IPS-18c (cell line): ENCODE measurements around the gene TPCN2.

Source experiments
- H3K4me3 ChIP-seq: 2 replicates; pipeline ENCODE4 v1.7.0; 2013; ENCODE audit warnings: low read depth, mild to moderate bottlenecking, low read length, moderate library complexity; ENCODE audit not compliant: insufficient read depth
- H3K9me3 ChIP-seq: one replicate; pipeline ENCODE4 v1.6.1; 2013; ENCODE audit warnings: mild to moderate bottlenecking, low read length, moderate library complexity; ENCODE audit not compliant: control insufficient read depth, insufficient read depth

Gene TPCN2

GRCh38 chr11:69154211-69154913, 105.6 kb downstream of the TPCN2 start:
- no peak overlapping the region for H3K4me3 ChIP-seq
- no peaks in the 10 kb centered on the region for H3K9me3 ChIP-seq

DNA sequence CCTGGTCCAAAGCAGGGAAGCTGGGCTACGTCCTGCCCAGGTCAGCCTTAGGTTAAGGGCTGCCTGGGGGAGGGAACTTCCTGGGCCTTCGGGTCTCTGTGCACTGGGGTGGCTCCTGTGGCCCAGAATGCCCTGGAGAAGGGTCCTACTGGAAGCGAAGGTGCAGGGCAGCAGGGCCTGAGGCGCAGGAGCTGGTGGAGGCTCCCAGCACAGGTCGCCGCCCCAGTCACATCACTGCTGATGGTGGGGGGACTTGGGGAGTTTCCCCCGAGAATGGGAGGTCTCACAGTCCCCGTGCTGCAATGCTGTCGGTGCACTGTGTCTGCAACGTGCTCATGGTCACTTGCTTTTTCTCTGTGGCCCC, 106.2 kb downstream of the TPCN2 start:
- no peaks in the 10 kb centered on the region for H3K9me3 ChIP-seq
- no peak overlapping the region for H3K4me3 ChIP-seq

GRCh38 chr11:69155302-69156234, 106.8 kb downstream of the TPCN2 start, which contains the start of gene SMIM38:
SMIM38 (plus strand) TSS chr11:69155935; CDS start chr11:69157847, 1,912 bp downstream.
- H3K9me3 ChIP-seq = no peaks in the 10 kb centered on the region
- no peak within 1 kb of the TSS for H3K4me3 ChIP-seq

DNA sequence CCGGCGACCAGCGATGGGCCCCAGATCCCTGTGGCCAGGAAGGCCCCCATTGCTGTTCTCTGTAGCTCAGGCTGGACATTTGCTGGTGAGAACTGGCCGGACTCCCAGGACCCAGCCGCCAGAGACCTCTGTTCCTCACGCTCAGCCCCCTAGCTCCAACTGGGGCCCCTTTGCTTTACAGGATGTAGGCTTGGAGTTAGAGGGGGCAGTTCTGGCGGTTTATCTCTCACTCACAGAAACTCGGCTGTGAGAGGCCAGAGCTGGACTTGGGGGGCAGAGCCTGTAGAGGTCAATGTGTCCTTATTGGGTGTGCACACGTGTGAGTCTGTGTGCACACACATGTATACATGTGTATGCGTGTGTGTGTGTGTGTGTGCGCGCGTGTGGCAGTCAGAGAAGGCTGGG, 107.5 kb downstream of the TPCN2 start:
- Histone ChIP-seq H3K4me3 (no peak overlapping the region), H3K9me3 (no peaks in the 10 kb centered on the region)

DNA sequence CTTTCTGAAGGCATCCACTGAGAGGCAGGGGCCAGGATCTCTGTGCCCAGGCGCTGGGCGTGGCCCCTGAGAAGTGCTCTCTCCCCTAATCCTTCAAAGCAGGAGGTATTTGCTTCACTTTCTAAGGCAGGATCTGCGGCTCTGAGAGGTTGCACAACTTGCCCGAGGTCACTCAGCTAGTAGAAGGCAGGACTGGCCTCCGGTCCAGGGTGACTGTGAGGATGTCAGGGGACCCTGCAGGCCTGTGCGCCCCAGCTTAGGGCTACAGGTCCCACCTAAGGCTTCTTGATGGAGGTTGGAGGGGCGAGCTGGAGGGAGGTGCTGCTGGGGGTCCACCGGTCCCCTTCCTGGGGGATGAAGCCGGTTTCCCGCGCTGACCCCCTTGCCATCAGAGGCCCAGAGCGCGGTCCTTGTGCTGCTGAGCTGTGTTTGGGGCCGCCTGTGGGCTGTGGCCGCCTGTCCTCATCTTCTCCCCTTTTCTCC, 108.0 kb downstream of the TPCN2 start:
- no peak overlapping the region for H3K4me3 ChIP-seq

GRCh38 chr11:69157156-69157821, 108.6 kb downstream of the TPCN2 start:
- Histone ChIP-seq H3K9me3 (no peaks in the 10 kb centered on the region), H3K4me3 (no peak overlapping the region)

More for the DNA sequence above, 108.0 kb downstream of the TPCN2 start:
- no peaks in the 10 kb centered on the region for H3K9me3 ChIP-seq

DNA sequence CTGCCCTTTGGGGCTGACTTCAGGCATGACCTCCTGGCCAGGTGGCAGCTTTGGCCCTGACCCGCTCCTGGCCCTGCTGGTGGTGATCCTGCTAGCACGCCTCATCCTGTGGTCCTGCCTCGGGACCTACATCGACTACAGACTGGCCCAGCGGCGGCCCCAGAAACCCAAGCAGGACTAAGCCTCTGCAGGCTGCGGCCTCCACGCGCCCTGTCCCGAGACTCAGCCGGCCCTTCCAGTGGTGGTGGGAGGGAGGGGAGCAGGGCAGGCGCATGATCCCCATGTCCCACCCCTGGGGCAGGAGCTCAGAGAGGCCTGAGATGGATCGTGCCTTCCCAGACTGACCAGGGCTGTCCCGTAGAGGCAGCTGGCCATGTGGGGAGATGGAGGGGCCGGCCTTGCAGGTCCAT, 109.1 kb downstream of the TPCN2 start:
- Histone ChIP-seq H3K9me3 (no peaks in the 10 kb centered on the region), H3K4me3 (no peak overlapping the region)

- Histone ChIP-seq H3K4me3 (no peak overlapping the region), H3K9me3 (no peaks in the 10 kb centered on the region)
These were observed 109.8 kb downstream of the TPCN2 start for GRCh38 chr11:69158301-69159149.

DNA sequence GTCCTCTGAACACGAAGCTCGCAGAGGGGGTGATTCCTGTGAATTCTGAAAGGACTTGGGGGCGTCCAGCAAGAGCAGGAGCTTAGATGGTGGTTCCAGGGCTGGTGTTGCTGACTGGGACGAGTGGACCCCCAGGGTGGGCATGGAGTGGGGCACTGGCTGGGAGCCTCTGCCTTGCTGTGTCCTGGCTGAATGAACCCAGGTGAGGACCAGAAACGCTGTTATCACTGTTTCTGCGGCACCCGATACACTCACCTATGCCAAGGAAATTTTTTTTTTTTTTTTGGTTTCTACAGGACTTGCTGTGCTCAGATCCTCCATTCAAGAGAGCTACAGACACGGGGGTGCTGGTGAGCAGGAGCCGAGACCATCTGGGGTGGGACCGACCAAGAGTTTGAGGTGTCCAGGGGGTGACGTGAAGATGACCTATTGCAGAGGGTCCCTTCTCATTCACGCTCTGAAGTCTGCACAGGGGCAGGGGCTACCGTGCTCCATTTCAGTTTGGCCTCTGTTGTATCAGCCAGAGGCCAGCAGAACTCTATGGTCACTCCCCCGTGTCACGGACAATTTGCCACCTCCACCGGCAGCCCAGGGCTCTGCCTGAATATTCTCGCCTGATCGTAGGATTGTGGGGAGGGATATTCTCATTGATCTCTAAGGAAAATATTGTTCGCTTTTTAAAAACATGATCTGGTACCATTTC, 110.6 kb downstream of the TPCN2 start:
- Histone ChIP-seq H3K9me3 (no peaks in the 10 kb centered on the region), H3K4me3 (no peak overlapping the region)

GRCh38 chr11:69160296-69161116, 111.8 kb downstream of the TPCN2 start:
- Histone ChIP-seq H3K4me3 (no peak overlapping the region), H3K9me3 (no peaks in the 10 kb centered on the region)

GRCh38 chr11:69161117-69161407, 112.3 kb downstream of the TPCN2 start:
- Histone ChIP-seq H3K4me3 (no peak overlapping the region), H3K9me3 (no peaks in the 10 kb centered on the region)

DNA sequence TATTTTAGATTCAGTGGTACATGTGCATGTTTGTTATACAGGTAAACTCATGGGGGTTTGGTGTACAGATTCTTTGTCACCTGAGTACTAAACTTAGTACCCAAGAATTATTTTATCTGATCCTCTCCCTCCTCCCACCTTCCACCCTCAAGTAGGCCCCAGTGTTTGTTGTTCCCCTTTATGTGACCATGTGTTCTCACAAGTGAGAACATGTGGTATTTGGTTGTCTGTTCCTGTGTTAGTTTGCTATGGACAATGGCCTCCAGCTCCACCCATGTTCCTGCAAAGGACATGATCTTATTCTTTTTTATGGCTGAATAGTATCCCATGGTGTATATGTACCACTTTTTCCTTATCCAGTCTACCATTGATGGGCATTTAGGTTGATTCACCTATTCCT, 113.8 kb downstream of the TPCN2 start:
- no peak overlapping the region for H3K4me3 ChIP-seq
- no peaks in the 10 kb centered on the region for H3K9me3 ChIP-seq

DNA sequence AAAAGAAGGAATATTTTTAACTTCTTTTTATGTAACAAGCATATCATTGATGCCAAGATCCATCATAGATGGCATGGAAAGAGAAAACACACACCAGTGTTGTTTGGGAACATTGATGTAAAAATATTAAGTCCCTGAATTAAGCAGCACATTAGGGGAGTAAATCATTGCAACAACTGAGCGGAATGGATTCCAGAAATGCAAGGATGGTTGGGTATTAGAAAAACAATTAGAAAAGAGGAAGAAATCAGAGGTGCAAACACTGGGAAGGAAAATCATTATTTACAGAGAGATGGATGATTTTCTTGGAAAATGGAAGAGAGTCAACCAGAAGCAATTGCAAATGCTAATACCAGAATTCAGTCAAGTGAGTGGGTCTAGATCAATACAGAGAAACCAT, 115.1 kb downstream of the TPCN2 start:
- Histone ChIP-seq H3K9me3 (no peaks in the 10 kb centered on the region), H3K4me3 (no peak overlapping the region)

DNA sequence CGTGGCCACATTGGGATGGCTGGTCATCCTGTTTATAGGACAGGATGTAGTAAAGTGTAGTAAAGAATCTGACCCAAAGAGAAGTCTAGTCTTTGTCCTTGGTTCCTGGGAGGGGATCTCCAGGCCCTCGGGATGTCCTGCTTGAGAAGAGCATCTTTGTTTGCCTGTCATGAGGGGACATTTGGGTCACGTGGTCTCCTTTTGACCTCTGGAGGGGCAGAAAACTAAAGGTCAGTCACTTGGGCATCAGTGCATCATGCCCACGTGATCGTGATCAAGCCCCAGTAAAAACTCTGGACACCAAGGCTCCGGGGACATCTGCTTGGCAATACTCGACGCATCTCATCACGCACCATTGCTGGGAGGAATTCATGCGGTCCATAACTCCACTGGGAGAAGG, 116.1 kb downstream of the TPCN2 start:
- Histone ChIP-seq H3K9me3 (no peaks in the 10 kb centered on the region), H3K4me3 (no peak overlapping the region)

- Histone ChIP-seq H3K4me3 (no peak overlapping the region), H3K9me3 (no peaks in the 10 kb centered on the region)
These were observed 117.0 kb downstream of the TPCN2 start for GRCh38 chr11:69165775-69166174.
